AG10803 (cell line): ENCODE measurements around the gene MICALL2.
A peak's percentile ranks its signal among the peaks of the same experiment; 100 is the strongest.

Source experiments
- DNase-seq: peaks from one replicate; pipeline ENCODE4 v3.0.0; 2010; ENCODE audit warnings: low read depth
- H3K4me3 ChIP-seq: 2 replicates; pipeline ENCODE4 v1.5.1; 2011; ENCODE audit warnings: mild to moderate bottlenecking, low read length, control low read depth
- TF ChIP-seq, protein P1 (sequence below): conservative IDR thresholded peaks from 2 replicates; pipeline ENCODE4 v1.5.1; 2011; ENCODE audit warnings: mild to moderate bottlenecking, low read length, control low read depth, inconsistent platforms

Gene MICALL2

GRCh38 chr7:1400371-1400770, 58.9 kb downstream of the MICALL2 start:
- TF ChIP-seq, protein P1, sequence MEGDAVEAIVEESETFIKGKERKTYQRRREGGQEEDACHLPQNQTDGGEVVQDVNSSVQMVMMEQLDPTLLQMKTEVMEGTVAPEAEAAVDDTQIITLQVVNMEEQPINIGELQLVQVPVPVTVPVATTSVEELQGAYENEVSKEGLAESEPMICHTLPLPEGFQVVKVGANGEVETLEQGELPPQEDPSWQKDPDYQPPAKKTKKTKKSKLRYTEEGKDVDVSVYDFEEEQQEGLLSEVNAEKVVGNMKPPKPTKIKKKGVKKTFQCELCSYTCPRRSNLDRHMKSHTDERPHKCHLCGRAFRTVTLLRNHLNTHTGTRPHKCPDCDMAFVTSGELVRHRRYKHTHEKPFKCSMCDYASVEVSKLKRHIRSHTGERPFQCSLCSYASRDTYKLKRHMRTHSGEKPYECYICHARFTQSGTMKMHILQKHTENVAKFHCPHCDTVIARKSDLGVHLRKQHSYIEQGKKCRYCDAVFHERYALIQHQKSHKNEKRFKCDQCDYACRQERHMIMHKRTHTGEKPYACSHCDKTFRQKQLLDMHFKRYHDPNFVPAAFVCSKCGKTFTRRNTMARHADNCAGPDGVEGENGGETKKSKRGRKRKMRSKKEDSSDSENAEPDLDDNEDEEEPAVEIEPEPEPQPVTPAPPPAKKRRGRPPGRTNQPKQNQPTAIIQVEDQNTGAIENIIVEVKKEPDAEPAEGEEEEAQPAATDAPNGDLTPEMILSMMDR = no peak
- H3K4me3 ChIP-seq = no peak overlapping the region
- DNase-seq = no peak

DNA sequence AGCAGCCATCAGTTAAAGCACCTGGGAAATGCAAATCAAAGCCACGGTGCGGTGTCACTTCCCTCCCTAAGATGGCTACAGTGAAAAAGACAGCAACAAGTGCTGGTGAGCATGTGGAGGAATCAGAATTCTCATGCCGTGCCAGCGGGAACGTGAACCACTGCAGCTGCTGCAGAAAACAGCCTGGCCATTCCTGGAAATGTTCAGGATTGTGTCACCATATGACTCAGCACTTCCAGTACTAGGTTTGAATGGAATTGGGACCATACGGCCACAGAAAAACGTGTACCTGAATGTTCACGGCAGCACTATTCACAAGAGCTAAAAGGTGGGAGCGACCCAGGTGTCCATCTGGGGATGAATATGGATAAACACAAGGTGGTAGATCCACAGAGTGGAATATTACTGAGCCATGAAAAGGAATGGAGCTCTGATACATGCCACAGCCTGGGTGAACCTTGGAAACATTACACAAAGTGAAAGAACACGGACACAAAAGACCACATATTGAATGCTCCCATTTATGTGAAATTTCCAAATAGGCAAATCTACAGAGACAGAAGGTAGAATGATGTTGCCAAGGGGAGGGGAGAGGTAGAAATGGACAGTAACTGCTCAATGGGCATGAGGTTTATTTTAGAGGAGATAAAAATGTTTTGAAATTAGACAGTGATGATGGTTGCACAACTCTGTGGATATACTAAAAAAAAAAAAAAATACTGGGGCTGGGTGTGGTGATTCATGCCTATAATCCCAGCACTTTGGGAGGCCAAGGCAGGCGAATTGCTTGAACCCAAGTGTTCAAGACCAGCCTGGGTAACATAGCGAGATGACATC, 61.6 kb downstream of the MICALL2 start:
- H3K4me3 ChIP-seq = no peak overlapping the region
- peak; percentile 68 for DNase-seq
- TF ChIP-seq, protein P1 = no peak

GRCh38 chr7:1396195-1396594, 63.1 kb downstream of the MICALL2 start:
- no peak overlapping the region for H3K4me3 ChIP-seq
- TF ChIP-seq, protein P1 = no peak

DNA sequence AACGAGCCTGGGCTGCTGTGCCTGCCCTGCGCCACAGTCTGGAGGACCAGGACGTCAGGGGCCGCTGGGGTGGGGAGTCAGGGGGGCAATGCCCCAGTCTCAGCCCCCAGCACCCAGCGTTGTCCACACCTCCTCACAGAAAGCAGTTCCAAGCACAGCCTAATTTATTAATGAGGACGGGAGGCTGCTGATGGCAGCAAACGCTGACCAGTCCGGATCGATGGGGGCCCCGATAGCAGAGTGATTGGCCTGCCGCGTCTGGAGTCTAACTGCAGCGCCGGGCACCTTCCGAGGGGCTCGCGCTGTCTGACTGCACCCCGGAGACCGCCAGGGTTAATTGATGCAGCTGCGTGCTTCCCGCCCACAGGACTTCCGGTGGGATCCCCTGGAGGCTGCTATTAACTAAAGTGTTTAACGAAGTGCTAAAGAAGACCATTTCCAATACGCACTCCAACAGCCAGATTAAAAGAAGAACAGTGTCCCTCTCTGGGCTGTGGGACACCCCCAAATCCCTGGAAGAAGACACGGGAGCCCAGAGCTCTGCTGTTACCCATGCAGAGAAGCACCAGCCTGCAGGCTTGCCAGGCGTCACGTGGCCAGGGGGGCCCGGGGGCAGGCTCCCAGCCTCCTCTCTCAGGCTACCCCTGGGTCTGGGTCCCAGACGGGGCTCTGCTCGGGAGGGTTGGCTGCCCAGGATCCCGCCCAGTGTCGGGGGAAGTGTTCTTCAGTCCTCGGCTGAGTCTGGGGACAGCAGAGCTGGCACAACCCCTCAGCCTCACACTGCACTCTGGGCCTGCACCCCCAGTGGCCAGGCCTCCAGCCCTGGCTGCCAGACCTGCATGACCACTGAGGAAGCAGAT, 63.8 kb downstream of the MICALL2 start:
- TF ChIP-seq, protein P1 = no peak
- no peak overlapping the region for H3K4me3 ChIP-seq
- no peak for DNase-seq

More at GRCh38 chr7:1396195-1396594, 63.1 kb downstream of the MICALL2 start:
- no peak for DNase-seq

DNA sequence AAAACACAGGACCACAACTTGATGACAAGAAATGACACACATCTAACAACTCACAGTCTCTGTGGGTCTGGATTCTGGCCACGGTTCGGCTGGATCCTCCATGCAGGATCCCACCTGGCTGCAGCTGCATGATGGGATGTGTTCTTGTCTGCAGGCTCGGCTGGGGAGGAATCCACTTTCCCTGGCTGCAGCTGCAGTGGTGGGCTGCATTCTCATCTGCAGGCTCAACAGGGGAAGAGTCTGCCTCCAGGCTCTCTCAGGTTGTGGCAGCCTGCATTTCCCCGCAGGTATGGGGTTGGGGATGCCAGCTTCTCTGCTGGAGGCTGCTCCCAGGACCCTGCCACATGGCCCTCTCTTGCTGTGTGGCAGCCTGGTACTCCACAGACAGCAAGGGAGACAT, 64.9 kb downstream of the MICALL2 start:
- H3K4me3 ChIP-seq = no peak overlapping the region
- DNase-seq = no peak
- TF ChIP-seq, protein P1 = no peak

DNA sequence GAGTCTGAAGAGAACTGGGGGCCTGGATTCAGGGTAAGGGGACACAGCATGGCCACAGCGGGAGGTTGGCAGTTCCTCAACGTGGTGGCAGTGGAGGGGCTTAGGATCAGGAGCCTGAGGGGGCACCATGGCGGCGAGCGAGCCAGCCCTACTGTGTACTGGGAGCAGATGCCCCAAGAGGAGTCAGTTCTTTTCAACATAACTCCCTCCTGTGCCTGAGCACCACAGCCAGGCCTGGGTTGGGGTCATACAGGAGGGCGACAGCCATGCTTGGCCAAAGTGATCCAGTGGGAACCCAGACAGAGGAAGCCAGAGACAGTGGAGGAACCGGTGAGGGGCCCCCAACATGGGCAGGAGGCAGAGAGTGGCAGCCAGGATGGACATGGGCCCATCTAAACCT, 65.8 kb downstream of the MICALL2 start:
- DNase-seq = no peak
- no peak overlapping the region for H3K4me3 ChIP-seq
- TF ChIP-seq, protein P1 = no peak

DNA sequence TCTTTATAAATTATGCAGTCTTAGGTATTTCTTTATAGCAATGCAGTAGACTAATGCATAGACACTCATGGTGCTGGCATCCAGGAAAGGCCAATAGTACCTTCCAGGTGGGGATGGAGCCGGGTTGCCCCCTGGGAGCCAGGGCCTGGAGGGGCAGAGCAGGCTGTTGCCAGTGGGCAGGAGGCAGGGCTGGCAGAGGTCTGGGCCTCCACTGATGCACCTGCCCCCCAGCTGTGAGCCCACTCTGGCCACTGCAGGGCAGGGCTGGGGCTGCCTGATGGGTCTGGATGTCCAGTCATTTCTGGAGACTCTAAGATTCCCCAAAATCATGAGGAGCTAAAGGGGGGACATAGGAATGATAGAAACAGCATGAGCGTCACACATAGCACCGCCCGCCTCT, 66.7 kb downstream of the MICALL2 start:
- TF ChIP-seq, protein P1 = no peak
- no peak for DNase-seq
- no peak overlapping the region for H3K4me3 ChIP-seq
